Measurements from ENCODE around the gene PRKCA. TPM values are rescaled to one million over a fixed set of nuclear protein-coding genes. Genes with fewer than 3 reads are reported as not detected.

PRKCA gene
- total RNA-seq, 1 donor: 60.5 TPM

DNA sequence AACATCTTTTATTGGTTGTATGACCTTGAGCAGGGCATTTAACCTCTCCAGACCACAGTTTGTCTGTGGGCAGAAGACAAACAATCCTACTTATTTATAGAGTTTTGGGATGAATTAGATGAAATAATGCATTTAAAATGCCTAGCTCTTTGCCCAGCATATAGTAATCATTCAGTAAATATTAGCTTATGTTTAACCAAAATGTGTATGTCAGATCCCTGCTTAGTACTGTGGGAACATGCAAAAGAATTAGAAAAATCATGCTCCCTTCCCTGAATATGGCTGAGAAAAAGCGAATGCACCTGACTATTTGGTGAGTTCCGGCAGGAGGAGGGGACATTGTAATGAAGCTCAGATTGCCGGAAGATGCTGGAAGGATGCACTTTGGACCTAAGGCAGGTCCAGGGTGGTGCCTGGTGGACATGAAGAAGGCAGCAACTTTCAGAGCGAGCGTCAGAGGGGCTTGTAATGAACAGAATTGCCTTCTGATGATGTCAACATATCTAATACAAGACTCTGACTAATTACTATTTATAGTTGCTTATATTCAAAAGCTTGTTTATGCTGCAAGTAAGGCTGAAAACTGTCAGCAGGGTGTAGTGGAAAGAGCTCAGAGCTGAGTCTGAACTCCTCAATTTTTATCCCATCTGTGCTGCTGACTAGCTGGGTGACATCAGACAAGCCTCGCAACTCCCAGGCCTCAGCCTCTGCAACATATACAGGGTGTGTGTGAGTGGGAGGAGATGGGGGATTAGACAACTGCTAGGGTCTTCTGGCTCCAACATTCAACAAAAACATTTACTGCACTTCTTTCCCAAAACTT is 221.2 kb downstream of the PRKCA start:
- TF ChIP-seq, protein P1, sequence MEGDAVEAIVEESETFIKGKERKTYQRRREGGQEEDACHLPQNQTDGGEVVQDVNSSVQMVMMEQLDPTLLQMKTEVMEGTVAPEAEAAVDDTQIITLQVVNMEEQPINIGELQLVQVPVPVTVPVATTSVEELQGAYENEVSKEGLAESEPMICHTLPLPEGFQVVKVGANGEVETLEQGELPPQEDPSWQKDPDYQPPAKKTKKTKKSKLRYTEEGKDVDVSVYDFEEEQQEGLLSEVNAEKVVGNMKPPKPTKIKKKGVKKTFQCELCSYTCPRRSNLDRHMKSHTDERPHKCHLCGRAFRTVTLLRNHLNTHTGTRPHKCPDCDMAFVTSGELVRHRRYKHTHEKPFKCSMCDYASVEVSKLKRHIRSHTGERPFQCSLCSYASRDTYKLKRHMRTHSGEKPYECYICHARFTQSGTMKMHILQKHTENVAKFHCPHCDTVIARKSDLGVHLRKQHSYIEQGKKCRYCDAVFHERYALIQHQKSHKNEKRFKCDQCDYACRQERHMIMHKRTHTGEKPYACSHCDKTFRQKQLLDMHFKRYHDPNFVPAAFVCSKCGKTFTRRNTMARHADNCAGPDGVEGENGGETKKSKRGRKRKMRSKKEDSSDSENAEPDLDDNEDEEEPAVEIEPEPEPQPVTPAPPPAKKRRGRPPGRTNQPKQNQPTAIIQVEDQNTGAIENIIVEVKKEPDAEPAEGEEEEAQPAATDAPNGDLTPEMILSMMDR (IDR thresholded peaks at IDR 0.05; ENCODE audit: insufficient read depth, low read depth, low read length): peak; percentile 6
- peak; percentile 75 for DNase-seq (ENCODE audit: low read depth)
- H3K4me3 ChIP-seq (ENCODE audit: low read depth, low read length): no peak overlapping the region

DNA sequence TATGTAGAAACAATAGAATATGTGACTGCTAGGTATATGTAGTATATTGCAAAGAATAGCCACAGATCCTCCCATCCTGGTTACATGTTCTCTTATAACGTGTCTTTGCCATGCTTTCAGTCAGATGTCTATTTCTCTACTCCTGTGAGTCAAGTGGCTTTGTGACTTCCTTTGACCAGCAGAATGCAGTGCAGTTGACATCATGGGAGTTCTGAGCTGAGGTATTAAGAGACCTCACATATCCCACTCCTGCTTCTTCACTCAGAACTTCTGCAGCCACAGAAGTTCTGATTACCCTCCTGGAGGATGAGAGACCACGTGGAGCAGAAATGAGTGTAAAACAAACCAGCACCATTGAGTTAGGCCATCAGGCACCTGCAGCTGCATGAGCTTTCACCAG is 222.5 kb downstream of the PRKCA start:
- TF ChIP-seq, protein P1 (IDR thresholded peaks at IDR 0.05; ENCODE audit: insufficient read depth, low read depth, low read length): no peak

DNA sequence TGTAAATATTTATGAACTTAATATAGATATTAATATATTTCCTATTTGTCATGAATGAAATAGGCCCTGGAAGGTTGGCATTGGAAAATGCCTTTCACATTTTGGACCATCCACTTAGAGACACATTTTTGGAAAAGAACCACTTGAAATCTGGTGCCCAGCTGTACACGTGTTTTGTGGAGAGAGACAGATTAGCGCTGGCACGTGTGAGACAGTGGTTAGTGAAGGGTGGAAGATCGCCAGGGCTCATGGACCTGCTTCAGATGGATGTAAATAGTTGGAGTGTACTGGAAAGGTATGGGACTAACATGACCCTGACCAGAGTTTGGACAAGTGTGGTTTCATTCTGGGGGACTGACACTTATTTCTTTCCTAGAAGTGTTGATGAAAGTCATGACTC is 222.9 kb downstream of the PRKCA start:
- no peak overlapping the region for H3K4me3 ChIP-seq (ENCODE audit: low read depth, low read length)
- TF ChIP-seq, protein P1 (IDR thresholded peaks at IDR 0.05; ENCODE audit: insufficient read depth, low read depth, low read length): no peak
- no peak for DNase-seq (ENCODE audit: low read depth)

More for the DNA sequence above, 222.5 kb downstream of the PRKCA start:
- no peak overlapping the region for H3K4me3 ChIP-seq (ENCODE audit: low read depth, low read length)
- no peak for DNase-seq (ENCODE audit: low read depth)

DNA sequence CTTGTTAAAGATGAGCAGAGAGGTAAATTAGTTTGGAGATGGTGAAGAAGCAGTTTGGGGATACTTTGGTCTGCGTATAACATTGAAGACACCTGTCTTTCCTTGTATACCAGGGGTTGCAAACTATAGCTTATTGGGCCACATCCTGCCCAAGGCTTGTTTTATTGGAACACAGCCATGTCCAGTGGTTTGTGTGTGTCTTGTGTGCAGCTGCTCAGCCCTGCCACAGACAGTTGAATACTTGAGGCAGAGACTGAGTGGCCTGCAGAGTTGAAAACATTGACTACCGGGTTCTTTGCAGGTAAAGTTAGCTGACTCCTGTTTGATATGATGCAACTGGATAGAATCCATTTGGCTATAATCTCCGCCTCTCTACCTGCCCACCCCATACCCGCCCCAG is 224.4 kb downstream of the PRKCA start:
- H3K4me3 ChIP-seq (ENCODE audit: low read depth, low read length): no peak overlapping the region
- no peak for DNase-seq (ENCODE audit: low read depth)
- TF ChIP-seq, protein P1 (IDR thresholded peaks at IDR 0.05; ENCODE audit: insufficient read depth, low read depth, low read length): no peak

DNA sequence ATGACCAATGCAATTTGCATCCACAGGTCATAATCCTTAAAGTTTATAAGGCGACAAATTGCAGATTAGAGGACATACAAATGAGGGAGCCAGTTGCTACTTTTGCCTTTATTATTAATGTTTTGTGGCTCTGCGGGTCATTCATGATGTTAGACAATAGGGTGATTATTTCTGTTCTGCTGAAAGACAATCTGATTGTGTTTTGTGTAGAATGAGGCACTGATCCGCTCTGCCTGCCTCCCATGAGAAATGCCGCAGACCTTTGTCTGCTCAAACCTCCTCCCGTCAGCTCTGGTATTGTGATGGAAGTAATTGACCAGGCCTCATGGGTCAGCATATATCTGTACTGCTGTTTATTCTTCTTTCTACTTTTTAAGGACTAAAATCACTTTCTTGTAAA is 224.9 kb downstream of the PRKCA start:
- H3K4me3 ChIP-seq (ENCODE audit: low read depth, low read length): no peak overlapping the region
- DNase-seq (ENCODE audit: low read depth): no peak
- TF ChIP-seq, protein P1 (IDR thresholded peaks at IDR 0.05; ENCODE audit: insufficient read depth, low read depth, low read length): no peak

DNA sequence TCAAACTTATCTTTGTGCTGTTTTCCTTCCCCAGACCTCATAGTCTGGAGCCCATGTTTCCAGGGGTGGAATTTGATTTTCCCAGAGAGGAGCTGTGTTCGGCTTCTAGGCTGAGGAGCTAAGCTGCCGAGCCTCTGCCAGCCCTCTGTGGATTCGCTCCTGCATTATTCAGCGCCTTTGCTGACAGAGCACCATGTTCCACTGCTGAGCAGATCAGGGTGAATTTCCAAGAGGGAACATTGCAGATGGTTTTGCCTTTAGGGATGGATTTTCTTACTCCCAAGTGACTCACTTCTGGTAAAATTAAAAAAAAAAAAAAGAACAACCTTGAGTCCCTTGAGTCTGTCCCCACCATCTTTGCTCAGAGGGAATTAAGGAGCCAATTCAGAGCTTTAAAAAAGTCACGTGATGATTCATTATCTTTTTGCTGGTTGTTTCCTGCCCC is 229.5 kb downstream of the PRKCA start:
- TF ChIP-seq, protein P1 (IDR thresholded peaks at IDR 0.05; ENCODE audit: insufficient read depth, low read depth, low read length): no peak
- no peak for DNase-seq (ENCODE audit: low read depth)
- H3K4me3 ChIP-seq (ENCODE audit: low read depth, low read length): no peak overlapping the region
